DND-41 (cell line): ENCODE results near the gene TSPAN11.

Experiments used
- CTCF ChIP-seq: IDR thresholded peaks from 2 replicates; pipeline ENCODE4 v1.5.1; 2012; ENCODE audit warnings: borderline replicate concordance, low read length, moderate library complexity, mild to moderate bottlenecking; ENCODE audit not compliant: poor library complexity, severe bottlenecking; ENCODE audit errors: extremely low read depth
- EZH2 ChIP-seq: IDR thresholded peaks from 3 replicates; pipeline ENCODE4 v1.6.1; 2012; ENCODE audit warnings: borderline replicate concordance, low read depth, mild to moderate bottlenecking, moderate library complexity, low read length, inconsistent platforms; ENCODE audit not compliant: severe bottlenecking

GRCh38 chr12:31037931-31038330 is 111.4 kb downstream of the TSPAN11 start:
- no peak for TF ChIP-seq EZH2
- TF ChIP-seq CTCF, result no peak
